HG03095 (cell line): Measurements from ENCODE around the gene ANXA4.

Experiments
- ATAC-seq: cut with Tn5 transposase; IDR thresholded peaks from one replicate; pipeline ENCODE4 v1.9.1; 2021; ENCODE audit warnings: moderate library complexity; ENCODE audit not compliant: unreplicated experiment

ANXA4 gene

GRCh38 chr2:69776886-69777785 lies 35.2 kb downstream of the ANXA4 start:
- no peak for ATAC-seq

- no peak for ATAC-seq
Measured at GRCh38 chr2:69777786-69778105, 35.8 kb downstream of the ANXA4 start.

DNA sequence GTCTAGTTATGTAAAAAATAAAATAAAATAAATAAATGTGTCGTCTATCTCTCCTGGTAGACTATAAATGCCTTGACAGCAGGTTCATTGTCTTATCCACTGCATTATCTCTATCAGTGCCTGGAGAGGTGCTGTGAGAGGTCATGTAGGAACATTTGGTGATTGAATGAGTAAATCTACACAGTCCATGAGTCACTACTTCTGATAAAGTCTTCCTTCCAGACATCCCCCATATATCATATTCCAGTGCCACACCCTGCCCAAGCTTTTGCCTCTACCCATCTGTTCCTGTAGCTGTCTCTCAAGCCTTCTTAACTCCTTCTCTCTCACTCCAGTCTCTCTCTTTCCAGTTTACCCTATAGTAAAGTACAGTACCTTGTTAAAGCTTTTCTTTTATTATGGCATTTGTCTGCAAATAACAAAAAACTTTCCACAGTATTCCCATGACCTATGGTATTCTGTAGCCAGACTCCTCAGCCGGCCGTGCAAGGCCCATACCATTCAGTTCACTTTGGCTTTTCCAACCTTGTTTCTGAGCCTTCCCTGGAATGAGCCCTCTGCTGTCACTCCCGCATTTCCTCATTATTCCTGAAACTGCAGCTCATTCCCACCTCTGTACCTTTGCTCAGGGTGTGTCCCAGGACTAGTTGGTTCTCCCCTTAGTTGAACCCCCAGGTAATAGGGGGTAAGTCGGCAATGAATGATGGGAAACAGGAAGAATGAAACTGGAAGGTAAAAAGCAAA lies 37.5 kb downstream of the ANXA4 start:
- no peak for ATAC-seq

- ATAC-seq = no peak
Measured at GRCh38 chr2:69780921-69781320, 39.0 kb downstream of the ANXA4 start.

DNA sequence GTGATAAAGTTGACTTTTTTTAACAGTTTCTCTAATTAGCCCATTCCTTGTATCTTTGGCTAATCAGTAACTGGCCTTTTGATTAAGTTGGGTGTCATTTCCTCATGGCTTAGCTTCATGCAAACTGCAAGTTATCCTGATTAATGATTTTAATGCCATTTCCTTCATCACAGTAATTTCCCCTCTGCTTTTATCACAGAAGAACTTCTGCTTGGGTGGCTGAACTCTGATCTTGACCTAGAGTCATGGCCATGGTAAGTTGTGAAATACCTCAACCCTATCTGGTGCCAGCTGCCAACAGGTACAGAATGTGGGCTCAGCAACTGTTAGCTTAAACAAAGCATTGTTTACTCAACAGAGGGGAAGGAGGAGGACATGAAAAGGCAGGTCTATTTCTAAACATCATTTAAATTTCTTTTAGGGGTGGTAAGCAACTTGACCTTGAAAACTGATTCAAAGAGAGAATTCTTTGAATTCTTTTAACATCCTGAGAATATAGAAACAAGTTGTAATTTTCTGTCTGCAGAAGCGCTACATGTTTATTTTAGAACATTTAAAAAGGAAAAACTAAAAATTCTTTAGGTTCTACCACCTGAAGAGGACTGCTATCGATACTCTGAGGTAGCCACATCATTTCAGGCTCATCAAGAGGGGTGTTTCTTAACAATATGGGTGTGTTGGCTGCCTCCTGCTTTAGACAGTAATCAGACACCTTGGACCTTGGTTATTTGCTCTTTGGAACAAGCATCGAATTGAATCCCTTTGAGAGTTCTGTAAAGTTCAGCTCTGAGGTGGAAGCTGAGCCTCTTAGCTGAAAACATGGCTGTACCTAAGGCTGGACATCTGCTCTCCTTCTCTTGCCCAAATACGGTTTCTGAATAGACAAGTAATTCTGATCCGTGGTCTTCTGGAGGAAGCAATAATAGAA lies 39.7 kb downstream of the ANXA4 start:
- peak; percentile 46 for ATAC-seq

GRCh38 chr2:69784228-69784627 lies 42.3 kb downstream of the ANXA4 start:
- ATAC-seq = no peak

DNA sequence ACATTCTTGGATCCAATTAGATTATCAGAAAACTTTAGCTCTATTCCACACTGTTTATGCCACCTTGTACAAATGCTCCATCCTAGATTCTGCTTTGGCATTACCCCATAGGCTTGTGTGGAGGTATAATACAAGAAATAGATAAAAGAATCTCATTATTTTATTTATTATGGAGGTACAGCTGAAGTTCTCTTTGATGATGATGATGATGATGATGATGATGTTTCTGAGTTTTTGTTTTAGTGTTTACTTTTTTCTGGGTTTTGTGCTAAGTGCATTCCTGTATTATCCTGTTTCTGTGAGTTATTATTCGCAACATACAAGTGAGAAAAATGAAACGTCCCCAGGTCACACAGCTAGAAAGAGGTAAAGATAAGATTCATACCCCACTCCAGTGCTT lies 43.4 kb downstream of the ANXA4 start:
- no peak for ATAC-seq

- no peak for ATAC-seq
Measured at GRCh38 chr2:69786052-69786560, 44.2 kb downstream of the ANXA4 start.

- peak; percentile 65 for ATAC-seq
Measured at GRCh38 chr2:69789175-69789721, 47.3 kb downstream of the ANXA4 start.

DNA sequence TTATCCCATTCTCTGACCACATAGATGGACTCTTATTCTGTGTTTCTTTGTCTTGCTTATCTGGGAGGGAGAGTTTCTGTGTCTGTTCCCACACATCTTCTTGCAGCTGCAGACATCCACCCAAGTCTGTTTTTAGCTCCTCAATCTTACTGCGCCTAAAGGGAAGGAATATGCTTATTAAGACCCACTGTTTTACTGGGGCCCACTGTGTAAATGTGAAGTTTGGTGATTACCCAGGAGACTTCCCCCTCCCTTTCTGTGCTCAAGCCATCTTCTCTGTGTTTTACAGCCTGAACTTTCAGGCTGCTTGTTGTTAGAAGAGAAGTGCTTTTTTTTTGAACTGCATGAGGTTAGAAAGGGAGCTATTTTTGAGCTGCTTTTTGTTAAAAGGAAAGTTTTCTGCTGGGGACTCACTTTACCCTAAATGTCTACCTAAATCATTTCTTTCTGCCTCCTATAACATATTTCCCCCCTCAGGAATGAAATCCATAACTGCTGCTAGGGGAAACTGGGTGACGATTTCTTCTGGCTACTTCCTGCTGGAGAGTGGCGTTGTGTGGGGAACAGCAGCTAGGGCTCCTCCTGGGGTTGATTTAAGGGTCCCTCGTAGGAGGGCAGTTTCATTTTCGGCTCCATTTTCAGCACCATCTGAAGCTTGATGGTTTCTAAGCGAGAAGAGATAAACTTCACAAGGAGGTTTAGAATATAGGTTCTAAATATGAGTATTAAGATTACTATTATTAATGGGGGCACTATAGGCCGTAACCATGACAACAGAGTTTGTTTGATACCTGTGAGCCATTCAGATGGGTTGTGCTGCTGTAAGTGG lies 48.1 kb downstream of the ANXA4 start:
- ATAC-seq = peak; percentile 33

GRCh38 chr2:69790601-69790959 lies 48.6 kb downstream of the ANXA4 start:
- ATAC-seq = no peak

- no peak for ATAC-seq
Measured at GRCh38 chr2:69791045-69791444, 49.1 kb downstream of the ANXA4 start.

- no peak for ATAC-seq
Measured at GRCh38 chr2:69796174-69796573, 54.2 kb downstream of the ANXA4 start.

- no peak for ATAC-seq
Measured at GRCh38 chr2:69797235-69797634, 55.3 kb downstream of the ANXA4 start.

GRCh38 chr2:69797836-69798289 lies 55.9 kb downstream of the ANXA4 start:
- no peak for ATAC-seq

DNA sequence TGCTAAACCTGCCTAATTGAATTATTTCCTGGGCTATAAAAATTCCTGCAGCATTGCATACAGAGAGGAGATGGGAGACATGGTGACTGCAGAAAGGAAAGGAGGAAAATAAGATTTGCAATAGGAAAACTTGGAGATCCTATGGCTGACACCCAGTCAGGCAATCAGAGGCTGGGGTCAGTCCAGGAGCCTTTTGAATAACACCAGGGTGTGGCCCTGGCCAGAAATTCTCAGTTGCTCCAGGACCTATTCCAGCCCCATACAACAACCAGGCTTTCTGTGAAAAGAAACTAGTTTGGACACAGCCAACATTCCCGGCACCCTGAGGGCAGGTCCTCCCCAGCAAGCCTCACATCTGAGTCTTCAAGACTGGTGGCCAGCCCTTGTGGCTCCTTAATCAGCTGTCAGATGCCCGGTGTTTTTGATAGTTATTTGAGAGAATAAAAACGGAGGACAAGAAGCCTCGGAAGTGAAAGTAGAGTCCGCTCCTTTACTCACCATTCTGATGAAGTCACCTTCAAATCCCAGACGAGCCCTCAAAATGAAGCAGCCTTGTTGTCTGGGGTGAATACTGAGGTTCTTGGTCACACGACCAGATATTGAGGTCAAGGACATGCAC lies 56.5 kb downstream of the ANXA4 start:
- ATAC-seq = no peak

- no peak for ATAC-seq
Measured at GRCh38 chr2:69798909-69799526, 57.1 kb downstream of the ANXA4 start.

- no peak for ATAC-seq
Measured at GRCh38 chr2:69801745-69802290, 59.9 kb downstream of the ANXA4 start.
